HCT116 (cell line): ENCODE data around the gene MRPL20. TPM values are rescaled to one million over a fixed set of nuclear protein-coding genes. Genes with fewer than 3 reads are reported as not detected.

Source experiments
- ATAC-seq: fragments of 200-7000 bp; cut with Tn5 transposase; 2 replicates; pipeline ENCODE4 v1.9.1; 2020; ENCODE audit warnings: mild to moderate bottlenecking, moderate library complexity
- BruUV-seq: library from RNA; stranded (reverse); fragments of 400-500 nt; replicated peaks from 2 replicates; lab custom pipeline; 2021; lab: Mats Ljungman, UMichigan
- CTCF ChIA-PET: fragments of 300-600 bp; sonication (Branson Sonifier 250); formaldehyde crosslinking; loops from one replicate; lab custom pipeline; 2021; ENCODE audit warnings: antibody characterized with exemption; lab: Charles Lee
- POLR2A ChIA-PET: fragments of 300-600, 350-600 bp; sonication (Branson Sonifier 250); formaldehyde crosslinking; loops from one replicate; lab custom pipeline; 2021; ENCODE audit warnings: antibody characterized with exemption; lab: Charles Lee
- RAD21 ChIA-PET, 2 experiments: fragments of 300-600 bp; sonication (Branson Sonifier 250); formaldehyde crosslinking; loops; one replicate each; lab custom pipeline; 2023; ENCODE audit warnings: low total read pairs in 2 of 2; ENCODE audit not compliant: uncharacterized antibody in 2 of 2, unreplicated experiment in 2 of 2, low non-redundant PET in 1 of 2; lab: Charles Lee
- DNase-seq: peaks from one replicate; pipeline ENCODE4 v3.0.0-alpha.2; 2010; ENCODE audit warnings: low read depth, low spot score
- H2AFZ ChIP-seq: fragments of 200-600 bp; shearing (Covaris generic), sonication (generic); 2 replicates; pipeline ENCODE4 v1.6.1; 2017; ENCODE audit warnings: low read depth, mixed run types, mixed read lengths, antibody characterized with exemption, low read length; ENCODE audit not compliant: poor library complexity, severe bottlenecking
- H3K27ac ChIP-seq: 2 replicates; pipeline ENCODE4 v1.5.1; 2012; ENCODE audit warnings: low read depth, low read length
- H3K27me3 ChIP-seq: fragments of 200-600 bp; sonication (generic); 2 replicates; pipeline ENCODE4 v1.6.1; 2016; ENCODE audit warnings: mixed run types, low read length, mixed read lengths; ENCODE audit not compliant: insufficient read depth
- H3K36me3 ChIP-seq, 2 experiments: fragments of 200-500 bp in 1 of 2; fragments of 200-600 bp in 1 of 2; sonication (Bioruptor generic) in 1 of 2; sonication (generic) in 1 of 2; 2 replicates each; pipeline versions ENCODE4 v1.5.1 to v1.6.1; 2014 to 2016; ENCODE audit warnings: low read length in 2 of 2, inconsistent platforms in 1 of 2, mixed read lengths in 1 of 2, mixed run types in 1 of 2; ENCODE audit not compliant: insufficient read depth in 2 of 2, control insufficient read depth in 1 of 2
- H3K4me1 ChIP-seq, 2 experiments: fragments of 200-600 bp in 1 of 2; sonication (generic) in 1 of 2; 2 replicates each; pipeline versions ENCODE4 v1.5.1 to v1.6.1; 2012 to 2017; ENCODE audit warnings: low read length in 2 of 2, inconsistent platforms in 1 of 2, mild to moderate bottlenecking in 1 of 2, mixed read lengths in 1 of 2, mixed run types in 1 of 2, moderate library complexity in 1 of 2; ENCODE audit not compliant: insufficient read depth in 2 of 2, control insufficient read depth in 1 of 2
- H3K4me2 ChIP-seq: fragments of 200-600 bp; sonication (generic); 2 replicates; pipeline ENCODE4 v1.6.1; 2017; ENCODE audit warnings: mixed run types, low read length, mixed read lengths
- H3K4me3 ChIP-seq, 2 experiments: fragments of 200-600 bp in 1 of 2; sonication (generic) in 1 of 2; replicated peaks in 1 of 2; 2 replicates each; pipeline ENCODE4 v1.5.1; 2011 to 2016; ENCODE audit warnings: low read length in 2 of 2, control low read depth in 1 of 2, low read depth in 1 of 2, mild to moderate bottlenecking in 1 of 2, mixed read lengths in 1 of 2, mixed run types in 1 of 2
- H3K79me2 ChIP-seq: fragments of 200-600 bp; sonication (generic); 2 replicates; pipeline ENCODE4 v1.6.1; 2017; ENCODE audit warnings: mild to moderate bottlenecking, mixed run types, low read length, moderate library complexity, mixed read lengths; ENCODE audit not compliant: insufficient read depth
- H3K9ac ChIP-seq: fragments of 200-600 bp; sonication (generic); 2 replicates; pipeline ENCODE4 v1.6.1; 2016; ENCODE audit warnings: low read length, mixed read lengths
- H3K9me2 ChIP-seq: fragments of 200-600 bp; sonication (generic), shearing (Covaris generic); 2 replicates; pipeline ENCODE4 v1.6.1; 2017; ENCODE audit warnings: mixed run types, mild to moderate bottlenecking, moderate library complexity; ENCODE audit not compliant: insufficient read depth
- H3K9me3 ChIP-seq, 2 experiments: fragments of 200-500 bp in 1 of 2; fragments of 200-600 bp in 1 of 2; sonication (Bioruptor generic) in 1 of 2; sonication (generic) in 1 of 2; 2 replicates each; pipeline ENCODE4 v1.6.1; 2014 to 2017; ENCODE audit warnings: low read length in 2 of 2, mixed read lengths in 2 of 2, inconsistent platforms in 1 of 2, low read depth in 1 of 2, mild to moderate bottlenecking in 1 of 2, mixed run types in 1 of 2, moderate library complexity in 1 of 2; ENCODE audit not compliant: control insufficient read depth in 1 of 2, insufficient read depth in 1 of 2
- H4K20me1 ChIP-seq: fragments of 200-600 bp; sonication (generic), shearing (Covaris generic); 2 replicates; pipeline ENCODE4 v1.6.1; 2017; ENCODE audit warnings: mixed run types, mild to moderate bottlenecking, moderate library complexity; ENCODE audit not compliant: insufficient read depth
- CBX3 ChIP-seq: IDR thresholded peaks from 2 replicates; pipeline ENCODE4 v1.6.1; 2012; ENCODE audit warnings: low read depth
- EGR1 ChIP-seq: IDR thresholded peaks from 2 replicates; pipeline ENCODE4 v1.6.1; 2012; ENCODE audit warnings: low read depth
- ELF1 ChIP-seq: IDR thresholded peaks from 2 replicates; pipeline ENCODE4 v1.6.1; 2012; ENCODE audit warnings: low read depth, borderline replicate concordance
- FOSL1 ChIP-seq: IDR thresholded peaks from 2 replicates; pipeline ENCODE4 v1.6.1; 2012; ENCODE audit warnings: low read depth
- JUND ChIP-seq: IDR thresholded peaks from 2 replicates; pipeline ENCODE4 v1.6.1; 2012
- POLR2A ChIP-seq: IDR thresholded peaks from 2 replicates; pipeline ENCODE4 v1.7.0; 2011; ENCODE audit warnings: borderline replicate concordance; ENCODE audit not compliant: insufficient read depth, insufficient read length; ENCODE audit errors: extremely low read depth
- POLR2AphosphoS5 ChIP-seq: IDR thresholded peaks from 2 replicates; pipeline ENCODE4 v1.6.1; 2011; ENCODE audit warnings: mild to moderate bottlenecking, low read depth, low read length, moderate library complexity
- REST ChIP-seq: IDR thresholded peaks from 2 replicates; pipeline ENCODE4 v1.6.1; 2012; ENCODE audit warnings: low read depth
- SIN3A ChIP-seq: IDR thresholded peaks from 2 replicates; pipeline ENCODE4 v1.6.1; 2012; ENCODE audit warnings: low read depth
- YY1 ChIP-seq: IDR thresholded peaks from 2 replicates; pipeline ENCODE4 v1.6.1; 2011; ENCODE audit warnings: low read length, low read depth, moderate library complexity, mild to moderate bottlenecking; ENCODE audit not compliant: insufficient replicate concordance; ENCODE audit errors: extremely low read depth
- ZFX ChIP-seq: fragments of 450-650 bp; IDR thresholded peaks from 2 replicates; pipeline ENCODE4 v1.6.1; 2017
- intact Hi-C: fragments of 100-400 bp; cut with micrococcal nuclease; formaldehyde crosslinking; loops from 2 replicates; pipeline ENCODE4 v1.10.0; 2022
- total RNA-seq: library from RNA; stranded (reverse); gene quantifications from one replicate; pipeline ENCODE4 v1.2.1, GENCODE V29; 2021; ENCODE audit not compliant: unreplicated experiment
- TF ChIP-seq, protein P1 (sequence below): IDR thresholded peaks from 2 replicates; pipeline ENCODE4 v1.6.1; 2012
- TF ChIP-seq, protein P2 (sequence below), 3 experiments: fragments of 200-600 bp in 1 of 3; sonication (generic) in 1 of 3; IDR thresholded peaks in 2 of 3; conservative IDR thresholded peaks in 1 of 3; 2 replicates each; pipeline ENCODE4 v1.5.1; 2012 to 2017; ENCODE audit warnings: low read depth in 2 of 3, low read length in 2 of 3, antibody characterized with exemption in 1 of 3, borderline replicate concordance in 1 of 3, control low read depth in 1 of 3, mild to moderate bottlenecking in 1 of 3, mixed read lengths in 1 of 3, mixed run types in 1 of 3, moderate library complexity in 1 of 3; ENCODE audit not compliant: insufficient read depth in 1 of 3

MRPL20 gene
- total RNA-seq, 1 experiment from 2014 or later, result 131 TPM

DNA sequence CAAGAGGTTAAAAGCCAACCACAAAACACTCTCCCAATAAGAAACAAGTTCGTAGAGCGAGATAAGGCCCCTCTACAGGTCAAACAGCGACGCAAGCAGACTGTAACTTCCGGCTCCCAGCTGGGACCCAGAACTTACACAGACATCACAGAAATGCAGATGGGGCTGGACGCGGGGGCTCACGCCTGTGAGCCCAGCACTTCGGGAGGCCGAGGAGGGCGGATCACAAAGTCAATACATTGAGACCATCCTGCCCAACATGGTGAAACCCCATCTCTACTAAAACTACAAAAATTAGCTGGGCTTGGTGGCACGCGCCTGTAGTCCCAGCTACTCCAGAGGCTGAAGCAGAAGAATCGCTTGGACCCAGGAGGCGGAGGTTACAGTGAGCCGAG is 19.0 kb downstream of the MRPL20 start:
- no peak overlapping the region for H3K9ac ChIP-seq
- no peaks in the 10 kb centered on the region for H3K9me2 ChIP-seq
- intact Hi-C loops, result no loop called here
- DNase-seq (no peak), ATAC-seq (no peak)
- no peak overlapping the region for H3K4me2 ChIP-seq
- H3K79me2 ChIP-seq, result peaks cover 39% of the 10 kb centered on the region
- RAD21 ChIA-PET, result no interaction called here
- H3K36me3 ChIP-seq, result peaks cover 58 to 68% of the 10 kb centered on the region in 2 experiments
- H3K27me3 ChIP-seq, result no peaks in the 10 kb centered on the region
- POLR2A ChIA-PET, result no interaction called here
- H3K27ac ChIP-seq, result no peak overlapping the region
- CTCF ChIA-PET, result no interaction called here
- peaks cover 8% of the 10 kb centered on the region; the same call in 1 of the 2 replicates for H4K20me1 ChIP-seq
- no peak for TF ChIP-seq SIN3A
- no peak for TF ChIP-seq JUND
- TF ChIP-seq ZFX, result no peak
- TF ChIP-seq EGR1, result no peak
- no peak for TF ChIP-seq REST
- TF ChIP-seq, protein P1, sequence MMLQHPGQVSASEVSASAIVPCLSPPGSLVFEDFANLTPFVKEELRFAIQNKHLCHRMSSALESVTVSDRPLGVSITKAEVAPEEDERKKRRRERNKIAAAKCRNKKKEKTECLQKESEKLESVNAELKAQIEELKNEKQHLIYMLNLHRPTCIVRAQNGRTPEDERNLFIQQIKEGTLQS, result no peak
- TF ChIP-seq CBX3, result no peak
- TF ChIP-seq, protein P2, sequence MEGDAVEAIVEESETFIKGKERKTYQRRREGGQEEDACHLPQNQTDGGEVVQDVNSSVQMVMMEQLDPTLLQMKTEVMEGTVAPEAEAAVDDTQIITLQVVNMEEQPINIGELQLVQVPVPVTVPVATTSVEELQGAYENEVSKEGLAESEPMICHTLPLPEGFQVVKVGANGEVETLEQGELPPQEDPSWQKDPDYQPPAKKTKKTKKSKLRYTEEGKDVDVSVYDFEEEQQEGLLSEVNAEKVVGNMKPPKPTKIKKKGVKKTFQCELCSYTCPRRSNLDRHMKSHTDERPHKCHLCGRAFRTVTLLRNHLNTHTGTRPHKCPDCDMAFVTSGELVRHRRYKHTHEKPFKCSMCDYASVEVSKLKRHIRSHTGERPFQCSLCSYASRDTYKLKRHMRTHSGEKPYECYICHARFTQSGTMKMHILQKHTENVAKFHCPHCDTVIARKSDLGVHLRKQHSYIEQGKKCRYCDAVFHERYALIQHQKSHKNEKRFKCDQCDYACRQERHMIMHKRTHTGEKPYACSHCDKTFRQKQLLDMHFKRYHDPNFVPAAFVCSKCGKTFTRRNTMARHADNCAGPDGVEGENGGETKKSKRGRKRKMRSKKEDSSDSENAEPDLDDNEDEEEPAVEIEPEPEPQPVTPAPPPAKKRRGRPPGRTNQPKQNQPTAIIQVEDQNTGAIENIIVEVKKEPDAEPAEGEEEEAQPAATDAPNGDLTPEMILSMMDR (IDR thresholded peaks at IDR 0.05 in 2 of 3, conservative IDR thresholded peaks at IDR 0.05 in 1 of 3; ENCODE audit: borderline replicate concordance in 1 of 3, insufficient read depth in 1 of 3, low read depth in 2 of 3, low read length in 2 of 3), result no peak
- no peak for TF ChIP-seq POLR2AphosphoS5
- TF ChIP-seq ELF1, result no peak
- TF ChIP-seq YY1, result no peak
- TF ChIP-seq POLR2A, result no peak
- TF ChIP-seq FOSL1, result no peak
- no peak overlapping the region for H3K4me3 ChIP-seq
- BruUV-seq, result no TSS peak
- H2AFZ ChIP-seq, result no peak overlapping the region
- H3K9me3 ChIP-seq, result no peaks in the 10 kb centered on the region
- no peaks in the 10 kb centered on the region for H3K4me1 ChIP-seq
